NCI-H2171 treated with DMSO at 0.1 percent for 48 hours (cell line): Measurements from ENCODE around the gene RIN3.

Experiments
- DNase-seq: peaks from one replicate; lab custom pipeline; 2025; lab: John Stamatoyannopoulos, UW

The RIN3 gene

DNA sequence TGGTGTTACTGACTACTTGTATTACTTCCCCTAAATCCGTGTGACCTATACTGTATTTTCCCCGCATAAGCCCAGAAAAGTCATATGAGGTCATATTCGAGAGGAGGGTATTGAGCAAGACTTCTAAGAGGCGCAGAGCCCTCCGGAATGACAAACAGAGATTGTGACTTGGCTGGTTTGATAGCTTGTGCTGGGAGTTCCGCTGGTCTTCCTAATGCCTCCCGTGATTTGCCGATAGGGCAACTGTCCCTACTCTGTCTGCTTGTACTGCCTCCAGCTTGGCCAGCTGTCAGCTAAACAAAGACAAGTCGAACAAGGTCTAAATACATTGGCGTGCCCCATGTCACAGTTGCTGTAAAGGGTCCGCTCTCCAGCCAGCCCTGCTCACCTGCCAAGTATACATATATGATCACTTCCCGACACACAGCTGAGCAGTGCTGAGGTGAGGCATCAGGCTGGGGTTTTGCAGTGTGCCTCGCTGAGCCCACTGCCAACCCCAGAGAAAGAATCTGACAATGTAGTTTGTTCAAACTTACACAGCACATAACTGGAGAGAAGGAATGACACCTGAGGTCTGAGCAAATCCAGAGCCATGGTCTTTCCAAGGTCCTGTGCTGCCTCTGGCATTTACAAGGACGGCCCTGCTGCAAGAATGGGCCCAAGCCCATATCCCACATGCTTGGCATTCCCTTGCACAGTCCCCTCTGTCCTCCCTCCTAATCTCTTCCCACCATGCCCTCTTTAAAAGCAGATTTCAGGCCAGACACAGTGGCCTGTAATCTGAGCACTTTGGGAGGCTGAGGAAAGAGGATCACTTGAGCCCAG, 211.1 kb downstream of the RIN3 start:
- DNase-seq: no peak

DNA sequence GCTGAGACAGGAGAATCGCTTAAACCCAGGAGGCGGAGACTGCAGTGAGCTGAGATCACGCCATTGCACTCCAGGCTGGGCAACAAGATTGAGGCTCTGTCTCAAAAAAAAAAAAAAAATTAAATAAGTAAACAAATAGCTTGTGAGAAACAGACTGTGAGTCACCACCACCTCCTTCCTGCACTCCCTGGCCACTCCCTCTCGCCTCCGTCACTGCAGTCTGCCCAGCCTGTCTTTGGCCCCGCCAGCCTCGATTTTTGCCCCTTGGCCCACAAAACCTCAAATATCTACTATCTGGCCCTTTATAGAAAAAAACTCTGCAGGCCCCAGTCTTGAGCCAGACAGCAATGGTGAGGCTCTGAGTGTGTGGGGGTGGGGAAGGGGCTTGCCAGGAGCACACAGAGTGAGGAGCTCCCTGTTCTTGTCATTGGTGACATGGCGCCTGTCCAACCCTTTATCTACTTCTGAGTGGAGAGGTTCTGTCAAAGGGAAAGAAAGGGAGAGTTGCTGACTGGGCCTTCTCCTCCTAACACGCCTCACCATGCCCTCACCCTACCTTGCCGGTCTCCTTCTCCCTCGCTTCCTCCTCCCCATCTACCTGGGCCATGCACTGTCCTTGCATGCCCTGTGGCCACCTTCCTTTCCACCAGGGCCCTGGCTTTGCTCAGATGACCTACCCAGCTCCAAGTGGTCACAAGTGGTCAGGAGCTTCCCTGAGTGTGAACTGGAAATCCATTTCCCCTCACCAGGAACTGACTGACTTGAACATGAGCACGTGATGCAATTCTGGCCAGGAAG, 212.8 kb downstream of the RIN3 start:
- DNase-seq: no peak

DNA sequence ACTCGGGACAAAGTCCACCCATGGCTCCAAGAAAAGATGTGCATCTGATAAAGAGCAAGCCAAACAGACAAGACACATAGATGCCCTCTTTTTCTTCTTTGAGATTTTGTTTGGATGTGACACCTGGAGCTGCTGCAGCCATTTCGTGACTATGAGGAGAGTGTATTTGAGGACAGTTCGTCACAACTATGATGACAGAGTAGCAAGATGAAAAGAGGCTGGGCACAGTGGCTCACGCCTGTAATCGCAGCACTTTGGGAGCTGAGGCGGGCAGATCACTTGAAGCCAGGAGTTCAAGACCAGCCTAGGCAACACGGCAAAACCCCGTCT, 213.3 kb downstream of the RIN3 start:
- no peak for DNase-seq

DNA sequence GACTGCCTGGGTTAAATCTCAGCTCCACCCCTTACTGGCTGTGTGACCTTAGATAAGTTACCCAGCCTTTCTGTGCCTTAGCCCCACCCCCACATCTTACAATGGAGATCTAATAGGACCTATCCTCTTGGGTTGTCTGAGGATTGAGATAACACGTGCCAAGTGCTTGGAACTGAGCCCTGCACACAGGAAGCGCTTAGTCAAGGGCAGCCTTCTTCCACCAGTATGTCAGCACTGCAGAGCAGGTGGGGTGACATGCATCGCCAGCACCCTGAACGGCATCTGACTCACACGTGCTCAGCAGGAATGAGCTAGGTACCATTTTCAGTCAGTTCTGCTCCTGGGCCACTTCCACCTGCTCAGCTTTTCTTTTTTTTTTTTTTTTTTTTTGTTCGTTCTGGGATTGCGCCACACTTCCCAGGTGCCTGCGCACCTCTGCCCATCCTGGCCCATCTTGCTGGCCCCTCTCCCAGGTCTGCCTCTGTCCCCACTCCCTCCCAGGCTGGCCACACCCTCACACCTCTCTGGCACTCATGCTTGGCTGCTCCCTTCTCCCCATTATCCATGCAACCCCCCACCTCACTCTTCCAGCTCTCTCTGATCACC, 215.3 kb downstream of the RIN3 start:
- peak; percentile 80 for DNase-seq

DNA sequence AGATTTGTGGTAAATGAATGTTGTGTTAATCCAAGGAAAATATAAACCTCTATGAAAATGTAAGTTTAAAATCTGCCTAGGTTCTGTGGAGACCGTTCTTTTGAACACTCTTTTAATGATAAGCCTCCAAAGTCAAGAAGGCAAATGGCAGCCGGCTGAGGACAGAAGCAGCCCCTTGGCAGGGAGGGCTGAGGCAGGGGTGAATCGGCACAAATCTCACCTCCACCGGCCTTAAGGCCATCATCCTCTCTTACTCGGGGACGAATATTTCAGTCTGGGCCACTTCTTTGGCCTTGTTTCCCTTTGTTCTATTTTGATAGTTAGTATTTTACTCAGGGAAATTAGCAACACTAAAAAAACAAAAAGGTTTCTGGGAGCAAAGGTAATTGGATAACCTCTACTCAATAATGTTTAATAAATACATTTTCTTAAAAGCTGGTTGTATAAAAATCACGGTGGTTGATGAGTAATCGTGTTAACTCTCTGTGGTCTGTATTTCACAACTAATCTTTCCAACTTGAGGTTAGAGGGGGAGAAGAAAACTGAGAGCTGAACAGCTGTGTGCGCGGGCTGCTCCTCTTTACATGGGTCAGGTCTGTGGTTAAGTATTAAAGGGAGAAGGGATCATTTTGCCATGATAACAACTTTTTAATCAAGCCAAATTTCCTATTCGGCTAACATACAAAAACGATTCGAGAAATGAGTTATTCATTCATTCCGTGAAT, 216.2 kb downstream of the RIN3 start:
- DNase-seq: no peak

DNA sequence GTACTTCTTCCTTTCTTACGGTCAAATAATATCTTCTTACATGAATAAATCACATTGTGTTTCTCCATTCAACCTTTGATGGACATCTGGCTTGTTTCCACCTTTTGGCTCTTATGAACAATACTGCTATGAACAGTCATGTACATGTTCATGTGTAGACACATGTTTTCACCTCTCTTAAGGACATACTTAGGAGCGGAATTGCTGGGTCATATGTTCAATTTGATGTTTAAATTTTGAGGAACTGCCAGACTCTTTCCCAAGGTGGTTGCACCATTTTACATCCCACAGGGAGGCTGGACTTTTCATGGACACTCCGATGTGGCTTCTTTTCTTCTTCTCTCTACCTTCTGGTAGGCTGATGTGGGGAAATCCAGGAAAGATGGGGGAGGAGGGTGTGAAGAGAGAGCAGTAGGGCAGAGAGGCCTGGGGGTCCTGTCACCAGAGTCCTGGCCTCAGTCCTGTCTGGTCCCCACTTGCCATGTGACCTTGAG, 218.1 kb downstream of the RIN3 start:
- DNase-seq: no peak

DNA sequence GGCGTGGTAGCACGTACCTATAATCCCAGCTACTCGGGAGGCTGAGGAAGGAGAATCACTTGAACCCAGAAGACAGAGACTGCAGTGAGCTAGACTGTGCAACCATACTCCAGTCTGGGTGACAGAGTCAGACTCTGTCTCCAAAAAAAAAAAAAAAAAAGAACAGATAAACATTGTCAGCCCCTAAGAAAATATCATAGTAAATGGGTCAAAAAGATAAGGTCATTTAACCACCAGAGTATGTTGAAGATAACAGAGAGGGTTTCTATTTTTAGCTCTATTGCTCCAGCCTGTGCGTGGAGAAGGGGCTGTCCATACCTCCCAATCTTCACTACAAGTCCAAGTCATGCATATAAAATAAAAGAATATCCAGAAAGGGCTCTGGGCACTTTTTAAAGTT, 219.4 kb downstream of the RIN3 start:
- no peak for DNase-seq

DNA sequence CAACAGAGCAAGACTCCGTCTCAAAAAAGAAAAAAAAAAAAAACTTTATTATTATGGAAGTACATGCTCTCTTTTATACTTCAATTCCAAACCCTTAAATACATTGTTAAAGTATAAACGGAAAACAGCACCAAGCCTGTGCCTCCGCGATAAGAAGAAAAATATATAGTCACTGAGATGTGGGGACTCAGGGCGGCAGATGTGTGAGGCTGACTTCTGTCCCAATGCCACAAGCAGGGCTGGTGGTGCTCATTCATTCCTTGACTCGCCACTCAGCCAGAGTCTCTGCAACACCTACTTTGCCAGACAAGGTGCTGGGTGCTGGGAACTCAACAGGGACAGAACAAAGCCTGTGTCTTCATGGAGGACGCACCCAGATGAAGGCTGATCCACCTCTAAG, 221.0 kb downstream of the RIN3 start:
- no peak for DNase-seq

DNA sequence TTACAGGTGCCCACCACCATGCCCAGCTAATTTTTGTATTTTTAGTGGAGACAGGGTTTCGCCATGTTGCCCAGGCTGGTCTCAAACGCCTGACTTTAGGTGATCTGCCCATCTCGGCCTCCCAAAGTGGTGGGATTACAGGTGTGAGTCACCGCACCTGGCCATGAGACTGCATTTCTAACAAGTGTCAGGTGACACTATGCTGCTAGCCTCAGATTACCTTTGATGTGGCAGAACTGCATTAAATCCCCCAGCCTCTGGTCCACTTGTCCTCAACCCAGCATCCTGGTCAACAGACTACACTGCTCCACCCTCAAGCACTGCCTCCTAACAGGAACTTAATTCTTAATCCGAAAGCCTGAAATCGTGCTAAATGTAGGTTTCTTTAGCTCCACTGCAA, 221.8 kb downstream of the RIN3 start:
- DNase-seq: no peak

DNA sequence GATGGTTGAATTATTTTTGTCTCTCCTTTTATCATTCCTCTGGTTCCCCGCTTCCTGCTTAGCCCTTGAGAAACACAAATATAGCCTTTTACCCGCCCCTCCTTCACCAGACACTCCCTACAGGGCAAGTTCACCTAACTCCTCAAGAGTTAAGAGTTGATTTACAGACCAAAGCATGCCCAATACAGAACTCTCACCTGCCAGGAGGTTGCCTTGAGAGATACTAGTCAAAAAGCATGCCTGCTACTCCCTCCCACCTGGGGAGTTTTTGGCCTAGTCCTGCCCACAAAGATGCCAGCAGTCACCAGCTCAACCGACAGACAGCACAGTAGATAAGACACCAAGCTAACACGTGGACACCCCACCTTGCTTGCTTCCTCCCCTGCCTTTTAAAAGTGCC, 223.6 kb downstream of the RIN3 start:
- no peak for DNase-seq

DNA sequence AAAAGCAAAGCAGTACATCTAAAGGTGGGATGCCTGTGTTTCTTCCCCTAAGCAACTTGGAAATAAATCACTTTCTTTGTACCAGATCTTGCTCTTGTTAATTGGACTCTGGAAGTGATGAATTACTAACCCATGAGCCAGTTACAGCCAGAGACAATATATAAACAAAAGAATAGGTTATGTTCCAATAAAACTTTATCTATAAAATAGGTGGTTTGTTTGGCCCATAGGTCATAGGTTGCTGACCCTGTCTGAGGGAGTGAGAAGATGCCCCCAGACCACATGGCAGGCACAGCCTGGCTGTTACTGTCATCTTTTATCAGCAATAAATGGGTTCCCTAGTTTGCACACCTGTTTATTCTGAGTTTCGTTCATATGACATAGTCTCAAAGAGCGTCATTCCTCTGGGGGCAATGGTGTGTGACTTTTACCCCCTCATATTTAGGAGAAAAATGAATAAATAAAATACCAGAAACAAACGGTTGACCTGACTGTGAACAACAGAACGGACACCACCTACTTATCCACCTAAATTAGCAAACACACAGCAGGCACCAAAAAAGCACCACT, 224.1 kb downstream of the RIN3 start:
- DNase-seq: no peak
